ENCODE data around the gene RNF14.

RNF14 gene

DNA sequence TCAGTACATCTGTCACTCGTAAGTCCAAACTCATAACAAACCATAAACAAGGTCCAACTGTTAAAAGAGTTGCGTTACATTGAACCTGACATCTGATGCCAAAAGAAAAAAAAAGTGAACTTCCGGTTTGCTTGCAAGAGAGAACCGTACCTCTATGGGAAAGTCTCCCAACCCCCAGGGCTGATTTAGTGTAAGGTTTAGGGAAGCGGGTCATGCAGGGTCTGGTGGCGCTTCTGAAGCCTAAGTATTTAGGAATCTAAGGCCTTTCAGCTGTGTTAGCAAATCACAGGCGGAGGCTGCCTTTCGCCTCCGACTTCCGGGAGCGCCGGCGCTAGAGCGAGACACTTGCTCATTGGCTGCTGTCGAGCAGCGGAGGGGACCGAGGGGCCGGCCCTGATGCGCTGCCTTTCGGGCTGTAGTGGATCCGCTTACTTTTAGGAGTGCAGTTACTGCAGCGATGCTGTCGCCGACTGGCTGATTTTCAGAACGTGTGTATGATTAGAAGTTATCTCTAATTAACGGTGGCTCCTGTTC, 55.9 kb downstream of the RNF14 start (continued):
- TF ChIP-seq, protein P1, sequence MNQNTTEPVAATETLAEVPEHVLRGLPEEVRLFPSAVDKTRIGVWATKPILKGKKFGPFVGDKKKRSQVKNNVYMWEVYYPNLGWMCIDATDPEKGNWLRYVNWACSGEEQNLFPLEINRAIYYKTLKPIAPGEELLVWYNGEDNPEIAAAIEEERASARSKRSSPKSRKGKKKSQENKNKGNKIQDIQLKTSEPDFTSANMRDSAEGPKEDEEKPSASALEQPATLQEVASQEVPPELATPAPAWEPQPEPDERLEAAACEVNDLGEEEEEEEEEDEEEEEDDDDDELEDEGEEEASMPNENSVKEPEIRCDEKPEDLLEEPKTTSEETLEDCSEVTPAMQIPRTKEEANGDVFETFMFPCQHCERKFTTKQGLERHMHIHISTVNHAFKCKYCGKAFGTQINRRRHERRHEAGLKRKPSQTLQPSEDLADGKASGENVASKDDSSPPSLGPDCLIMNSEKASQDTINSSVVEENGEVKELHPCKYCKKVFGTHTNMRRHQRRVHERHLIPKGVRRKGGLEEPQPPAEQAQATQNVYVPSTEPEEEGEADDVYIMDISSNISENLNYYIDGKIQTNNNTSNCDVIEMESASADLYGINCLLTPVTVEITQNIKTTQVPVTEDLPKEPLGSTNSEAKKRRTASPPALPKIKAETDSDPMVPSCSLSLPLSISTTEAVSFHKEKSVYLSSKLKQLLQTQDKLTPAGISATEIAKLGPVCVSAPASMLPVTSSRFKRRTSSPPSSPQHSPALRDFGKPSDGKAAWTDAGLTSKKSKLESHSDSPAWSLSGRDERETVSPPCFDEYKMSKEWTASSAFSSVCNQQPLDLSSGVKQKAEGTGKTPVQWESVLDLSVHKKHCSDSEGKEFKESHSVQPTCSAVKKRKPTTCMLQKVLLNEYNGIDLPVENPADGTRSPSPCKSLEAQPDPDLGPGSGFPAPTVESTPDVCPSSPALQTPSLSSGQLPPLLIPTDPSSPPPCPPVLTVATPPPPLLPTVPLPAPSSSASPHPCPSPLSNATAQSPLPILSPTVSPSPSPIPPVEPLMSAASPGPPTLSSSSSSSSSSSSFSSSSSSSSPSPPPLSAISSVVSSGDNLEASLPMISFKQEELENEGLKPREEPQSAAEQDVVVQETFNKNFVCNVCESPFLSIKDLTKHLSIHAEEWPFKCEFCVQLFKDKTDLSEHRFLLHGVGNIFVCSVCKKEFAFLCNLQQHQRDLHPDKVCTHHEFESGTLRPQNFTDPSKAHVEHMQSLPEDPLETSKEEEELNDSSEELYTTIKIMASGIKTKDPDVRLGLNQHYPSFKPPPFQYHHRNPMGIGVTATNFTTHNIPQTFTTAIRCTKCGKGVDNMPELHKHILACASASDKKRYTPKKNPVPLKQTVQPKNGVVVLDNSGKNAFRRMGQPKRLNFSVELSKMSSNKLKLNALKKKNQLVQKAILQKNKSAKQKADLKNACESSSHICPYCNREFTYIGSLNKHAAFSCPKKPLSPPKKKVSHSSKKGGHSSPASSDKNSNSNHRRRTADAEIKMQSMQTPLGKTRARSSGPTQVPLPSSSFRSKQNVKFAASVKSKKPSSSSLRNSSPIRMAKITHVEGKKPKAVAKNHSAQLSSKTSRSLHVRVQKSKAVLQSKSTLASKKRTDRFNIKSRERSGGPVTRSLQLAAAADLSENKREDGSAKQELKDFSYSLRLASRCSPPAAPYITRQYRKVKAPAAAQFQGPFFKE (tag by site-specific recombination; IDR thresholded peaks at IDR 0.05; ENCODE audit: borderline replicate concordance) = no peak
- TF ChIP-seq ZEB2 (tag by site-specific recombination; IDR thresholded peaks at IDR 0.05) = peak; percentile 81
- peak; percentile 71 for TF ChIP-seq SP7 (tag by site-specific recombination; IDR thresholded peaks at IDR 0.05)
- no peak for TF ChIP-seq ZNF221 (tag by site-specific recombination; IDR thresholded peaks at IDR 0.05; ENCODE audit: borderline replicate concordance)
- no peak for TF ChIP-seq ZFP3 (tag by site-specific recombination; IDR thresholded peaks at IDR 0.05; ENCODE audit: low read depth)
- TF ChIP-seq ZSCAN30 (tag by site-specific recombination; IDR thresholded peaks at IDR 0.05) = no peak; the same call in 1 of the 2 replicates
- no peak for TF ChIP-seq GLI2 (tag by site-specific recombination; IDR thresholded peaks at IDR 0.05; ENCODE audit: borderline replicate concordance, low read depth)
- TF ChIP-seq ZNF626 (tag by site-specific recombination; IDR thresholded peaks at IDR 0.05) = no peak
- TF ChIP-seq ZNF426 (tag by site-specific recombination; IDR thresholded peaks at IDR 0.05) = no peak
- TF ChIP-seq ZNF169 (tag by site-specific recombination; IDR thresholded peaks at IDR 0.05) = no peak
- TF ChIP-seq SP3 (tag by site-specific recombination; IDR thresholded peaks at IDR 0.05) = peak; percentile 50; the same call in 1 of the 2 replicates
- TF ChIP-seq ZNF664 (tag by site-specific recombination; IDR thresholded peaks at IDR 0.05) = no peak
- no peak for TF ChIP-seq YY1 (tag by site-specific recombination; IDR thresholded peaks at IDR 0.05)
- TF ChIP-seq, protein P2, sequence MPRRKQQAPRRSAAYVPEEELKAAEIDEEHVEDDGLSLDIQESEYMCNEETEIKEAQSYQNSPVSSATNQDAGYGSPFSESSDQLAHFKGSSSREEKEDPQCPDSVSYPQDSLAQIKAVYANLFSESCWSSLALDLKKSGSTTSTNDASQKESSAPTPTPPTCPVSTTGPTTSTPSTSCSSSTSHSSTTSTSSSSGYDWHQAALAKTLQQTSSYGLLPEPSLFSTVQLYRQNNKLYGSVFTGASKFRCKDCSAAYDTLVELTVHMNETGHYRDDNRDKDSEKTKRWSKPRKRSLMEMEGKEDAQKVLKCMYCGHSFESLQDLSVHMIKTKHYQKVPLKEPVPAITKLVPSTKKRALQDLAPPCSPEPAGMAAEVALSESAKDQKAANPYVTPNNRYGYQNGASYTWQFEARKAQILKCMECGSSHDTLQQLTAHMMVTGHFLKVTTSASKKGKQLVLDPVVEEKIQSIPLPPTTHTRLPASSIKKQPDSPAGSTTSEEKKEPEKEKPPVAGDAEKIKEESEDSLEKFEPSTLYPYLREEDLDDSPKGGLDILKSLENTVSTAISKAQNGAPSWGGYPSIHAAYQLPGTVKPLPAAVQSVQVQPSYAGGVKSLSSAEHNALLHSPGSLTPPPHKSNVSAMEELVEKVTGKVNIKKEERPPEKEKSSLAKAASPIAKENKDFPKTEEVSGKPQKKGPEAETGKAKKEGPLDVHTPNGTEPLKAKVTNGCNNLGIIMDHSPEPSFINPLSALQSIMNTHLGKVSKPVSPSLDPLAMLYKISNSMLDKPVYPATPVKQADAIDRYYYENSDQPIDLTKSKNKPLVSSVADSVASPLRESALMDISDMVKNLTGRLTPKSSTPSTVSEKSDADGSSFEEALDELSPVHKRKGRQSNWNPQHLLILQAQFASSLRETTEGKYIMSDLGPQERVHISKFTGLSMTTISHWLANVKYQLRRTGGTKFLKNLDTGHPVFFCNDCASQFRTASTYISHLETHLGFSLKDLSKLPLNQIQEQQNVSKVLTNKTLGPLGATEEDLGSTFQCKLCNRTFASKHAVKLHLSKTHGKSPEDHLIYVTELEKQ (tag by site-specific recombination; IDR thresholded peaks at IDR 0.05; ENCODE audit: borderline replicate concordance) = peak; percentile 78; the same call in 1 of the 2 replicates
- TF ChIP-seq ZNF433 (tag by site-specific recombination; IDR thresholded peaks at IDR 0.05; ENCODE audit: low read depth) = no peak
- TF ChIP-seq BCL11B (tag by site-specific recombination; IDR thresholded peaks at IDR 0.05; ENCODE audit: low read depth) = no peak
- TF ChIP-seq KLF16 (tag by site-specific recombination; IDR thresholded peaks at IDR 0.05) = no peak
- no peak for TF ChIP-seq ZNF146 (tag by site-specific recombination; IDR thresholded peaks at IDR 0.05)
- no peak for TF ChIP-seq ZSCAN16 (tag by site-specific recombination; IDR thresholded peaks at IDR 0.05)
- TF ChIP-seq, protein P3, sequence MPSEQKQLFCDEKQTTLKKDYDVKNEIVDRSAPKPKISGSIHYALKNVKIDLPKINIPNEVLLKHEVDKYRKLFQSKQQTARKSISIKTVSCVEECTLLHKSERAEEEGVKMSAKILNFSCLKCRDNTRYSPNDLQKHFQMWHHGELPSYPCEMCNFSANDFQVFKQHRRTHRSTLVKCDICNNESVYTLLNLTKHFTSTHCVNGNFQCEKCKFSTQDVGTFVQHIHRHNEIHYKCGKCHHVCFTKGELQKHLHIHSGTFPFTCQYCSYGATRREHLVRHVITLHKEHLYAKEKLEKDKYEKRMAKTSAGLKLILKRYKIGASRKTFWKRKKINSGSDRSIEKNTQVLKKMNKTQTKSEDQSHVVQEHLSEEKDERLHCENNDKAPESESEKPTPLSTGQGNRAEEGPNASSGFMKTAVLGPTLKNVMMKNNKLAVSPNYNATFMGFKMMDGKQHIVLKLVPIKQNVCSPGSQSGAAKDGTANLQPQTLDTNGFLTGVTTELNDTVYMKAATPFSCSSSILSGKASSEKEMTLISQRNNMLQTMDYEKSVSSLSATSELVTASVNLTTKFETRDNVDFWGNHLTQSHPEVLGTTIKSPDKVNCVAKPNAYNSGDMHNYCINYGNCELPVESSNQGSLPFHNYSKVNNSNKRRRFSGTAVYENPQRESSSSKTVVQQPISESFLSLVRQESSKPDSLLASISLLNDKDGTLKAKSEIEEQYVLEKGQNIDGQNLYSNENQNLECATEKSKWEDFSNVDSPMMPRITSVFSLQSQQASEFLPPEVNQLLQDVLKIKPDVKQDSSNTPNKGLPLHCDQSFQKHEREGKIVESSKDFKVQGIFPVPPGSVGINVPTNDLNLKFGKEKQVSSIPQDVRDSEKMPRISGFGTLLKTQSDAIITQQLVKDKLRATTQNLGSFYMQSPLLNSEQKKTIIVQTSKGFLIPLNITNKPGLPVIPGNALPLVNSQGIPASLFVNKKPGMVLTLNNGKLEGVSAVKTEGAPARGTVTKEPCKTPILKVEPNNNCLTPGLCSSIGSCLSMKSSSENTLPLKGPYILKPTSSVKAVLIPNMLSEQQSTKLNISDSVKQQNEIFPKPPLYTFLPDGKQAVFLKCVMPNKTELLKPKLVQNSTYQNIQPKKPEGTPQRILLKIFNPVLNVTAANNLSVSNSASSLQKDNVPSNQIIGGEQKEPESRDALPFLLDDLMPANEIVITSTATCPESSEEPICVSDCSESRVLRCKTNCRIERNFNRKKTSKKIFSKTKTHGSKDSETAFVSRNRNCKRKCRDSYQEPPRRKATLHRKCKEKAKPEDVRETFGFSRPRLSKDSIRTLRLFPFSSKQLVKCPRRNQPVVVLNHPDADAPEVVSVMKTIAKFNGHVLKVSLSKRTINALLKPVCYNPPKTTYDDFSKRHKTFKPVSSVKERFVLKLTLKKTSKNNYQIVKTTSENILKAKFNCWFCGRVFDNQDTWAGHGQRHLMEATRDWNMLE (tag by site-specific recombination; conservative IDR thresholded peaks at IDR 0.05; ENCODE audit: low read depth) = peak; percentile 96
- TF ChIP-seq EGR2 (tag by site-specific recombination; IDR thresholded peaks at IDR 0.05; ENCODE audit: low read depth) = no peak
- peak; percentile 87 for TF ChIP-seq ZNF629 (tag by site-specific recombination; IDR thresholded peaks at IDR 0.05)
- TF ChIP-seq, protein P4, sequence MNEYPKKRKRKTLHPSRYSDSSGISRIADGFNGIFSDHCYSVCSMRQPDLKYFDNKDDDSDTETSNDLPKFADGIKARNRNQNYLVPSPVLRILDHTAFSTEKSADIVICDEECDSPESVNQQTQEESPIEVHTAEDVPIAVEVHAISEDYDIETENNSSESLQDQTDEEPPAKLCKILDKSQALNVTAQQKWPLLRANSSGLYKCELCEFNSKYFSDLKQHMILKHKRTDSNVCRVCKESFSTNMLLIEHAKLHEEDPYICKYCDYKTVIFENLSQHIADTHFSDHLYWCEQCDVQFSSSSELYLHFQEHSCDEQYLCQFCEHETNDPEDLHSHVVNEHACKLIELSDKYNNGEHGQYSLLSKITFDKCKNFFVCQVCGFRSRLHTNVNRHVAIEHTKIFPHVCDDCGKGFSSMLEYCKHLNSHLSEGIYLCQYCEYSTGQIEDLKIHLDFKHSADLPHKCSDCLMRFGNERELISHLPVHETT (tag by site-specific recombination; IDR thresholded peaks at IDR 0.05) = no peak
- no peak for TF ChIP-seq HOXC10 (CRISPR knock-in tag; IDR thresholded peaks at IDR 0.05)
- TF ChIP-seq KLF7 (tag by site-specific recombination; IDR thresholded peaks at IDR 0.05; ENCODE audit: borderline replicate concordance) = no peak

Data from HEK293 (cell line).